ENCODE measurements around the gene FSTL4.

Gene FSTL4

DNA sequence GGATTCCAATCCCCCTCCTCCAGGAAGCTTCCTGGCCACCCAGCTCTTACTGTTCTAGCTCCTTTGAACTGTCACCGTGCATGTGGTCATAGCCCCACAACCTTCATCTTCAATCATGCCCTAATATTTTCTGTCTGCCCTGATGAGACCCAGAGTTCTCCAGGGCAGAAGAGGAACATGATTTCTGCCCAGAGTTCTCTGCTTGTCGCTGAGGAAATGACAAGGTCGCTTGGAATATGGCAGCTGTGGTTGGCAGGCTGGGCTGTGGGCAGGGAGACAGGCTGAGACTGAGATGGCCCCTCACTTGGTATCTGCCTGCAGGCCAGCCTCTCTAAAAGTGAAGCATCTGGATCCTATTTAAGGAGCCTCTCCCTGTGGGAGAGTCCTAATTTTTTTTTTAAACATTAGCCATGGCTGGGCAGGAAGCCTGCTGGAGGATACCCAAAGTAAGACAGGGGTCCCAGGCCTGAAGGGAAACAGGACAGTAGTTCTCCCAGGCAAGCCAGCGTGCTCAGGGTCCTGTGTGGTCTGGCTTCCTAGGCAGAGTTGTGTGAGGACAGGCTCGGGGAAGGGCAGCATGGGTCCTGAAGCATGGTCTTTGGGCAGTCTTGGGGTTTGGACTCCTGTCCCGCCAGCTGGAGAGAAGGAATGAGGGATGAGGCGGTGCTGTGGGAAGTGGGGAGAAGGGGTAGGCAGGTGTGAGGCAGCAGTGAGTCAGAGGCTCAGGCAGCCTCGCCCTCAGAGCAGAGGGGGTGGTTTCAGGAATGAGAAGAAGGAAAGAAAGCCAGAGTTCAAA, 242.1 kb downstream of the FSTL4 start:
- no peaks in the 10 kb centered on the region for H3K36me3 ChIP-seq (ENCODE audit: control insufficient read depth, insufficient read depth, low read length)
- H3K4me3 ChIP-seq (ENCODE audit: low read length), result no peak overlapping the region
- no peaks in the 10 kb centered on the region for H3K9me3 ChIP-seq (ENCODE audit: control insufficient read depth, insufficient read depth, low read length)
- H3K4me1 ChIP-seq (ENCODE audit: control insufficient read depth, insufficient read depth, low read length), result peaks cover 2% of the 10 kb centered on the region
- no peak for DNase-seq (ENCODE audit: low read depth, low spot score)
- H3K27ac ChIP-seq (ENCODE audit: low read length), result no peak overlapping the region
- H3K27me3 ChIP-seq (ENCODE audit: control insufficient read depth, insufficient read depth, low read length), result no peaks in the 10 kb centered on the region
- WGBS (ENCODE audit: insufficient coverage, insufficient read length), result no CpG with 5 or more reads among the region's 8 CpGs

DNA sequence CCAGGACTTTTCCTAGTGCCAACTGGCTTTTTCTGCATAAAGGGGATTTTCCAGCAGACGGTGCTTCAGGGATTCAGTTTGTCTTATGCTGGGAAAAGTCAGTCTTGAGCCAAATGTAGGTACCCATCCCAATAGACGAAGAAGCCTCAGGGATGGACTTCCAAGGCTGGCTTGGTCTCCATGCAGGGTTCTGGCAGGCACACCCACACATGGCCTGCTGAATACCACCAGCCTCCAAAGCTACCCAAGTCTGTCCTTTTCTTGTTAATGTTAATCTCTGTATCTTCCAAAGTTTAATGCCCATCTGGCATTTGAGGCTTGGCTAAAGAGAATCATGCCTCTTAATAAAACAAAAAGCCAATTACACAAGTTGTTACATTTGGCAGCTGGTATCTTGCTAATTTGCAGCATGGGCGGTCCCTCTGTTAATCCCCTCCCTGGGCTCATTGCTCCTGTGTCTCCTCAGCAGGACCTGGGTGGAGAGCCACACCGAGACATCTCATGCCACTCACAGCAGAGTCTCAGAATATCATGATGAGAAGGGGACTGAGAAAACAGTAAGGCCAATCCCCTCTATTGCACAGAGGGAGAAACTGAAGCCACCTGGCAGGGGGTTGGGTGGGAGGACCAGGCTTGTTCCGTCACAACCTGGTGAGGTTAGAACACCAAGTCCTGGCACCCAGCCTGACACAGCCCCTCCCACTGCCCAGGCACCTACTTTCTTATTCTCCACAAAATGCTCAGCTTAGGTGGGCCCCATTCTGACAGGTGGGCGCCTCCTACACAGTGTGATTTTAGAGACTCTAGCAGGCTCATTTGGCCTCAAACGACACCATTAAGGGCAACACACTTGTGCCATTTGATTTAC, 243.2 kb downstream of the FSTL4 start:
- Histone ChIP-seq H3K27me3 (ENCODE audit: control insufficient read depth, insufficient read depth, low read length) (no peaks in the 10 kb centered on the region), H3K4me1 (ENCODE audit: control insufficient read depth, insufficient read depth, low read length) (peaks cover 5% of the 10 kb centered on the region), H3K27ac (ENCODE audit: low read length) (no peak overlapping the region), H3K4me3 (ENCODE audit: low read length) (no peak overlapping the region), H3K9me3 (ENCODE audit: control insufficient read depth, insufficient read depth, low read length) (no peaks in the 10 kb centered on the region), H3K36me3 (ENCODE audit: control insufficient read depth, insufficient read depth, low read length) (no peaks in the 10 kb centered on the region)
- no peak for DNase-seq (ENCODE audit: low read depth, low spot score)
- WGBS (ENCODE audit: insufficient coverage, insufficient read length), result no CpG with 5 or more reads among the region's 7 CpGs

DNA sequence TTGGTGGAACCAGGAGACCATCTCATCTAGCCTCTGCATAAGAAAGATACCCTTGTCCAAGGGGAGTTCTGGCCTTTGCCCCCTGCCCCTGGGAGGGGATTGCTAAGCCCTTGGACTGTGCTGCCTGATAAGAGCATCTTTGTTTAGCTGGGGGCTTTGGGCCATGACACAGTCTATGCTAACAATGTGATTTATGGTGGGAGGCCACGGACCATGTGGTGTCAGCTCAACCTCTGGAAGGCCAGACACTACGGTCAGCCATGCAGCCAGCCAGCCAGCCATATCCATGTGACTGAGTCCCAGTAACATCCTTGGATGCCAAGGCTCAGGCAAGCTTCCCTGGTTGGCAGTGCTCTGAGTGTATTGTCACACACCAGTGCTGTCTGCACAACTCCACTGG, 244.4 kb downstream of the FSTL4 start:
- Histone ChIP-seq H3K27me3 (ENCODE audit: control insufficient read depth, insufficient read depth, low read length) (no peaks in the 10 kb centered on the region), H3K9me3 (ENCODE audit: control insufficient read depth, insufficient read depth, low read length) (no peaks in the 10 kb centered on the region), H3K4me1 (ENCODE audit: control insufficient read depth, insufficient read depth, low read length) (peaks cover 11% of the 10 kb centered on the region), H3K36me3 (ENCODE audit: control insufficient read depth, insufficient read depth, low read length) (no peaks in the 10 kb centered on the region), H3K4me3 (ENCODE audit: low read length) (no peak overlapping the region), H3K27ac (ENCODE audit: low read length) (no peak overlapping the region)
- no peak for DNase-seq (ENCODE audit: low read depth, low spot score)
- WGBS (ENCODE audit: insufficient coverage, insufficient read length), result no CpG with 5 or more reads among the region's 2 CpGs

DNA sequence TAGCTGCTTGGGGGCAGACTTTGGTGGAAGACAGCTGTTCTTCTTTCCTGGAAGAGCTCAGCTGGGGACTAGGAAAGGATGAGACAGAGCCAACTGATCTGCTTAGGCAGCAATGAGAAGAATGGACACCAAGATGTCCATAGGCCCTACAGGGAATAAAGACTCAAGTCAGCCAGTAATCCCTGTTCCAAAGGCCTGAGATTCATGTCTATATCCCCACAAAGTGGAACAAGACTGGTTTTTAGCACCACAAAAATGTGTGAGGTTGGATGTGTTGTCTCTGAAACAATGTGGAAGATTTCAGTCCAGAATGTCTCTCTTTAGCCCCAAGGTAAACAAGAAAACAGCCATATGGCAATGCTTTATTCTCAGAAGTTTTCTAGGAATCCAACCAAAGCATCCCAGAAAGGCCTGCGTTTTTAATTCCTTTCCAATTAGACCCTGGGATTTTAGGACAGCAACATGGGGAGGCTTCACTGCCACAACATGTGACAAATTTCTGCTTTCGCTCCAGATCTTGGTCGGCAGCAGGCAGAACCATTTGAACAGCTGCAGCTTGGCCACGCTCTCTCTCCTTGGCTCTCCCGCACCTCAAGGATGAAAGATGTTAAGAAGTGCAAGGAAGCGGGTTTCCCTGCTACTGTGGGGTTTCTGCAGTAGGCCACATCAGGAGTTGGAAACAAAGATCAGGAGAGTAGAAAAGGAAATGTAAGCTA, 245.1 kb downstream of the FSTL4 start:
- no peak overlapping the region for H3K4me3 ChIP-seq (ENCODE audit: low read length)
- H3K4me1 ChIP-seq (ENCODE audit: control insufficient read depth, insufficient read depth, low read length), result peaks cover 11% of the 10 kb centered on the region
- no peak for DNase-seq (ENCODE audit: low read depth, low spot score)
- no peak overlapping the region for H3K27ac ChIP-seq (ENCODE audit: low read length)
- no peaks in the 10 kb centered on the region for H3K9me3 ChIP-seq (ENCODE audit: control insufficient read depth, insufficient read depth, low read length)
- no peaks in the 10 kb centered on the region for H3K36me3 ChIP-seq (ENCODE audit: control insufficient read depth, insufficient read depth, low read length)
- no peaks in the 10 kb centered on the region for H3K27me3 ChIP-seq (ENCODE audit: control insufficient read depth, insufficient read depth, low read length)
- WGBS (ENCODE audit: insufficient coverage, insufficient read length), result no CpG with 5 or more reads among the region's 6 CpGs

DNA sequence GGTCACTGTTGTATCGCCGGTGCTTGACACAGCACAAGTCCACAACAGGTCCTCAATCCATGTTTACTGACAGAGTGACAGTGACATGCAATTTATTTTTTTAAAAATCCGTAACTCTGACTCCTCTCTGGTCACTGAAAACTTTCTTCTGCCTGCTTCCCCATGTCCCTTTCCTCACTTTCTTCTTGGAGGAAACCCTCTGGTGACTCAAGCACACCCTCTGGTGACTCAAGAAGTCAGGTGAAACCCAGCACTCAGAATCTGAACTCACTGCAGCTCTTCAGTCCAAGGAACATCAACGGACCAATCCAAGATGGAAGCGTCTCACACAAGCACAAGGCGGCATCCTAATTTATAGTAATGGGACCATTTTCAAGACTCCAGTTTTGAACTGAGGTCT, 245.9 kb downstream of the FSTL4 start:
- Histone ChIP-seq H3K36me3 (ENCODE audit: control insufficient read depth, insufficient read depth, low read length) (no peaks in the 10 kb centered on the region), H3K27ac (ENCODE audit: low read length) (no peak overlapping the region), H3K4me3 (ENCODE audit: low read length) (no peak overlapping the region), H3K4me1 (ENCODE audit: control insufficient read depth, insufficient read depth, low read length) (peaks cover 11% of the 10 kb centered on the region), H3K27me3 (ENCODE audit: control insufficient read depth, insufficient read depth, low read length) (no peaks in the 10 kb centered on the region), H3K9me3 (ENCODE audit: control insufficient read depth, insufficient read depth, low read length) (no peaks in the 10 kb centered on the region)
- no CpG with 5 or more reads among the region's 6 CpGs for WGBS (ENCODE audit: insufficient coverage, insufficient read length)
- DNase-seq (ENCODE audit: low read depth, low spot score), result no peak

DNA sequence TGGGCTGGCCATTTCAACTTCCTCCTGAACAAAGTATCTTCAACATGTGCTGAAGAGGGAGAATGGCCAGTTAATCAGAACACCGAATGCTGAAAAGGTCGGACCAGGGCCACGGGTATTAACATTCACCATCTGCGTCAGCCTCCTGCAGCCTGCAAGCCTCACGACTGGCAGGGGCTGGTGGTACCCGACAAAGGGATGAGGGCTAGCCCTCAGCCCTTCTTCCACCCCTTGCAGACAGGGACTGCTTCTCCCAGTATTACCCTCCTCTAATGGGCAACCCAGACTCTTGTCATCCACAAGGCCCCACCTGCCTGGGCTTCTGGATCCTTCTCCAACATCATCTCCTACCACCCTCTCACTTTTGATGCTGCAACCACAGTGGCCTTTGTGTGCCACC, 246.6 kb downstream of the FSTL4 start:
- peaks cover 11% of the 10 kb centered on the region for H3K4me1 ChIP-seq (ENCODE audit: control insufficient read depth, insufficient read depth, low read length)
- H3K9me3 ChIP-seq (ENCODE audit: control insufficient read depth, insufficient read depth, low read length), result no peaks in the 10 kb centered on the region
- H3K36me3 ChIP-seq (ENCODE audit: control insufficient read depth, insufficient read depth, low read length), result no peaks in the 10 kb centered on the region
- H3K4me3 ChIP-seq (ENCODE audit: low read length), result no peak overlapping the region
- no peak for DNase-seq (ENCODE audit: low read depth, low spot score)
- no CpG with 5 or more reads among the region's 6 CpGs for WGBS (ENCODE audit: insufficient coverage, insufficient read length)
- no peaks in the 10 kb centered on the region for H3K27me3 ChIP-seq (ENCODE audit: control insufficient read depth, insufficient read depth, low read length)
- no peak overlapping the region for H3K27ac ChIP-seq (ENCODE audit: low read length)

DNA sequence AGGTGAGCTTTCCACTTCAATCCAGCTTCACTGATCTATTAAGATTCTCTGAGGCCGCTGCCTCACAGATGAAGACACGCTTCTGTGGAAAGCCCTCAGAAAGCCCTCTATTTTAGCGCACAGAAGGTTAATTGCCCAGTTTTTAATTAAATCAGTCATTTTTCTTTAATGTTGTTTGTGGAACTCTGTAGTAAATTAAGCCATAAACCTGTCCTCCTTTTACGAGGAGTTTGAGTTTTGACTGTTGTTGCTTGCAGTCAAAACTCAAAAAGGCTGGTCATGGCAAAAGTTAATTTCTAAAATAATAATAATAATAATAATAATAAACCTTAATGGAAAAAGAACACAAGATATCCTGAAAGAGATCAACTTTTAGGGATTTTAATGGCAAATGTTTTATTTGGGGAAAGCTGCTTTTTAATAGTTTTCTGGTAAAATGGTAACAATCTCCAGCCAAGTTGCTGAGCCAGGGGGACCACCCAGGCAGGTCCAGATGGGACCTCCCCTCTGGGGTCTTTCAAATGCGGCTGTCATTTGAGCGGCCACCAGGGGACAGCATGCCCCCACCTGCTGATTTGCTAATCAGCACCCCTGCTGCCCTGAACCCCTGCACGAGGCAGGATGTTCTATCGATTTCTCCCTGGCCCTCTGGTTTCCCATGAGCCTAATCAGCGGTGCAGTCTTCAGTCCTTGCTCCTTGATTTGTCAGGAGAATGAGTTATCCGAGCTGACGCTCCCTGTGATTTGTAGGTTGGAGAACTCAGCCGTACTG, 247.2 kb downstream of the FSTL4 start:
- no peak for DNase-seq (ENCODE audit: low read depth, low spot score)
- H3K27me3 ChIP-seq (ENCODE audit: control insufficient read depth, insufficient read depth, low read length), result no peaks in the 10 kb centered on the region
- H3K27ac ChIP-seq (ENCODE audit: low read length), result no peak overlapping the region
- peaks cover 11% of the 10 kb centered on the region for H3K4me1 ChIP-seq (ENCODE audit: control insufficient read depth, insufficient read depth, low read length)
- WGBS (ENCODE audit: insufficient coverage, insufficient read length), result no CpG with 5 or more reads among the region's 12 CpGs
- H3K9me3 ChIP-seq (ENCODE audit: control insufficient read depth, insufficient read depth, low read length), result no peaks in the 10 kb centered on the region
- H3K4me3 ChIP-seq (ENCODE audit: low read length), result no peak overlapping the region
- H3K36me3 ChIP-seq (ENCODE audit: control insufficient read depth, insufficient read depth, low read length), result no peaks in the 10 kb centered on the region

DNA sequence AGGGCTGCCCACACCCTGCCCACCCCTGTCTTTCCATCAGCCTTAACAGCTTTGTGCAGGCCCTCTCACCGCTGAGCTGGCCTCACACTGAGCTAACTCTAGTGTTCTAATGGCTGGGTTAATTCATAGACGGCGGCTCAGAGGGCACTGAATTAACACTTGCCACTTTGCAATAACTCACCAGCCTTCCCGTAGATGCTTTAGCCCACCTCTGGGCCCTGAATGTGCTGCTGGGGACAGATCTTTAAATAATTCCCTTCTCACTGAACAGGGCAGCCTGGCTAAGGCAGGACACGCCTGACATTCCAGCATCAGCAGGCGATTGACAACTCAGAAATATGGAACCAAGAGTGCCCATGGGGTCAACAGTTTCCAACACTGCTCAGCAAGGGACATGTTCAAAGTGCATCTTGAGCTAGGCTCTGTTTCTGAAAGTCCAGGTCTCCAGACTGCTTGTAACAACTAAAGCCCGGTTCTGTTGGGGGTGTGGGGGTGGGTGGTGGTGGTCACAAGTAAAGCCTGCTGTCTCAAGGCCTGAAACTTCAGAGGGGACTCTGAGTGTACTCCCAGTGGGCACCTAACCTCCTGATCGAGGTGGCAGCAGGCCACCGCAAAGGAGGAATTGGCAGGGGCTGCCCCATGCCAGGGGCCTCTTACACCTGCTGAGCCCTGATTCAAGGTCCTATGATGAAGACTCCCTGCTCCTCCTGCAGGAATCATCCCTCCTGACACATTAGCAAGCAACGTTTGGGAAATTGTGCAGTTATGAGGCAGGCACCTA, 248.3 kb downstream of the FSTL4 start:
- no CpG with 5 or more reads among the region's 10 CpGs for WGBS (ENCODE audit: insufficient coverage, insufficient read length)
- Histone ChIP-seq H3K4me1 (ENCODE audit: control insufficient read depth, insufficient read depth, low read length) (peaks cover 11% of the 10 kb centered on the region), H3K4me3 (ENCODE audit: low read length) (no peak overlapping the region), H3K27me3 (ENCODE audit: control insufficient read depth, insufficient read depth, low read length) (no peaks in the 10 kb centered on the region), H3K27ac (ENCODE audit: low read length) (no peak overlapping the region), H3K9me3 (ENCODE audit: control insufficient read depth, insufficient read depth, low read length) (no peaks in the 10 kb centered on the region), H3K36me3 (ENCODE audit: control insufficient read depth, insufficient read depth, low read length) (no peaks in the 10 kb centered on the region)
- no peak for DNase-seq (ENCODE audit: low read depth, low spot score)

DNA sequence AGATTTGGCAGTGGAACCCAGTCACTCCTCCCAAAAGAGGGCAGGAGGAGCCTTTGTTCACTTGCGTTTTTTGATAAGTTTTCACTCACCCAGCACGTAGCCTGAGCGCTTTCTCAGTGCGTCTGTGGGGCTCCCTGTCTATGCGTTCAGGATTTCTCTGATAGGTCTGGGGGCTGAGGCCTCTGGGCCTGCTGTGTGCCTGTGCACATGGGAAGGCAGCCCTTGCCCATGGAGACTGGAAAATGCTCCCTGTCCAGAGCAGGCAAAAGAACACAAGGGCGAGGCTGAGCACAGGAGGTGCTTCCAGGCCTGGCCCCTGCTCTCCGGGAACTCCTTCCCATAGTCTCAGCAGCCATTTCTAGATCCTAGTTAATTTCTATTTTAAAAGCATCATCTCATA, 249.9 kb downstream of the FSTL4 start:
- DNase-seq (ENCODE audit: low read depth, low spot score), result no peak
- Histone ChIP-seq H3K9me3 (ENCODE audit: control insufficient read depth, insufficient read depth, low read length) (no peaks in the 10 kb centered on the region), H3K36me3 (ENCODE audit: control insufficient read depth, insufficient read depth, low read length) (no peaks in the 10 kb centered on the region), H3K27me3 (ENCODE audit: control insufficient read depth, insufficient read depth, low read length) (no peaks in the 10 kb centered on the region), H3K4me3 (ENCODE audit: low read length) (no peak overlapping the region), H3K4me1 (ENCODE audit: control insufficient read depth, insufficient read depth, low read length) (peaks cover 11% of the 10 kb centered on the region), H3K27ac (ENCODE audit: low read length) (no peak overlapping the region)
- no CpG with 5 or more reads among the region's 7 CpGs for WGBS (ENCODE audit: insufficient coverage, insufficient read length)
